GM12878 (cell line): Measurements from ENCODE around the gene RAPGEF1. TPM values are rescaled to one million over a fixed set of nuclear protein-coding genes. Genes with fewer than 3 reads are reported as not detected.

Source experiments
- ATAC-seq: fragments of 200-7000 bp; cut with Tn5 transposase; 3 replicates; pipeline ENCODE4 v1.9.1; 2020; ENCODE audit warnings: mild to moderate bottlenecking, moderate library complexity
- BruUV-seq: library from RNA; stranded (reverse); fragments of 400-500 nt; replicated peaks from 2 replicates; lab custom pipeline; 2021; lab: Mats Ljungman, UMichigan
- CTCF ChIA-PET: fragments of 300-600 bp; sonication (Branson Sonifier 250); formaldehyde crosslinking; extraction: SDS; loops from one replicate; lab custom pipeline; 2021; ENCODE audit warnings: inconsistent platforms; lab: Yijun Ruan, JAX
- POLR2A ChIA-PET: fragments of 350-600 bp; formaldehyde crosslinking; extraction: SDS; loops from one replicate; lab custom pipeline; 2021; ENCODE audit warnings: inconsistent platforms; lab: Charles Lee
- RAD21 ChIA-PET: fragments of 300-600 bp; sonication (Branson Sonifier 250); formaldehyde crosslinking; loops from one replicate; lab custom pipeline; 2023; ENCODE audit warnings: antibody characterized with exemption; ENCODE audit not compliant: unreplicated experiment; lab: Charles Lee
- SMC1A ChIA-PET: fragments of 300-600 bp; sonication (Branson Sonifier 250); formaldehyde crosslinking; loops from one replicate; lab custom pipeline; 2023; ENCODE audit not compliant: unreplicated experiment, uncharacterized antibody; lab: Charles Lee
- DNase-seq: peaks from one replicate; pipeline ENCODE4 v3.0.0-alpha.2; 2011; ENCODE audit warnings: low read depth, low spot score
- FAIRE-seq: peaks from 3 replicates; lab custom pipeline; 2011; peaks lifted over from hg19 to GRCh38; lab: Jason Lieb, UNC
- H2AFZ ChIP-seq: 2 replicates; pipeline ENCODE4 v1.6.0; 2011; ENCODE audit warnings: low read depth, low read length, control low read depth; ENCODE audit not compliant: control insufficient read depth
- H3K27ac ChIP-seq: 2 replicates; pipeline ENCODE4 v1.5.1; 2011; ENCODE audit warnings: control low read depth; ENCODE audit not compliant: control insufficient read depth, insufficient read depth
- H3K27me3 ChIP-seq, 2 experiments: replicated peaks in 1 of 2; 2 replicates each; pipeline versions ENCODE4 v1.6.0 to v1.6.1; 2011; ENCODE audit warnings: low read length in 1 of 2; ENCODE audit not compliant: control insufficient read depth in 2 of 2, insufficient read depth in 2 of 2
- H3K36me3 ChIP-seq, 2 experiments: 2 replicates each; pipeline ENCODE4 v1.5.1; 2011; ENCODE audit warnings: low read length in 1 of 2; ENCODE audit not compliant: control insufficient read depth in 2 of 2, insufficient read depth in 2 of 2
- H3K4me1 ChIP-seq: 2 replicates; pipeline ENCODE4 v1.6.1; 2011; ENCODE audit warnings: mild to moderate bottlenecking, low read length, moderate library complexity, mixed read lengths; ENCODE audit not compliant: control insufficient read depth, insufficient read depth
- H3K4me2 ChIP-seq: 2 replicates; pipeline ENCODE4 v1.6.0; 2011; ENCODE audit warnings: control low read depth; ENCODE audit not compliant: control insufficient read depth, insufficient read depth
- H3K4me3 ChIP-seq: fragments of 200-600 bp; sonication (generic); 2 replicates; pipeline ENCODE4 v1.5.1; 2016
- H3K79me2 ChIP-seq: 2 replicates; pipeline ENCODE4 v1.6.0; 2011; ENCODE audit warnings: low read length; ENCODE audit not compliant: control insufficient read depth, insufficient read depth
- H3K9ac ChIP-seq: 2 replicates; pipeline ENCODE4 v1.8.0; 2011; ENCODE audit warnings: low read length, control low read depth, mixed read lengths; ENCODE audit not compliant: control insufficient read depth, insufficient read depth
- H3K9me3 ChIP-seq: replicated peaks from 3 replicates; pipeline ENCODE4 v1.5.1; 2011; ENCODE audit warnings: mild to moderate bottlenecking, low read length; ENCODE audit not compliant: control insufficient read depth, insufficient read depth
- H4K20me1 ChIP-seq: 2 replicates; pipeline ENCODE4 v1.6.0; 2011; ENCODE audit not compliant: control insufficient read depth, insufficient read depth
- BCL11A ChIP-seq: IDR thresholded peaks from 2 replicates; pipeline ENCODE4 v1.6.1; 2011; ENCODE audit warnings: low read depth, low read length
- BHLHE40 ChIP-seq, 2 experiments: fragments of 450-650 bp in 1 of 2; IDR thresholded peaks; 2 replicates each; pipeline ENCODE4 v1.6.1; 2011 to 2017; ENCODE audit warnings: low read depth in 2 of 2, borderline replicate concordance in 1 of 2, improper control_type of control experiment in 1 of 2, low read length in 1 of 2, mild to moderate bottlenecking in 1 of 2
- EZH2 ChIP-seq: IDR thresholded peaks from 2 replicates; pipeline ENCODE4 v1.6.1; 2012; ENCODE audit warnings: low read depth, mild to moderate bottlenecking, control low read depth, inconsistent platforms, low read length, borderline replicate concordance; ENCODE audit not compliant: control insufficient read depth
- FOXM1 ChIP-seq: IDR thresholded peaks from 2 replicates; pipeline ENCODE4 v1.6.1; 2012; ENCODE audit warnings: low read depth, mild to moderate bottlenecking, inconsistent platforms, low read length, moderate library complexity
- PAX5 ChIP-seq: IDR thresholded peaks from 2 replicates; pipeline ENCODE4 v1.6.1; 2011; ENCODE audit warnings: low read depth, low read length, borderline replicate concordance
- POLR2A ChIP-seq: IDR thresholded peaks from 2 replicates; pipeline ENCODE4 v1.6.1; 2011; ENCODE audit warnings: low read depth, mild to moderate bottlenecking, low read length
- POU2F2 ChIP-seq: IDR thresholded peaks from 3 replicates; pipeline ENCODE4 v1.6.1; 2011; ENCODE audit warnings: low read depth, mild to moderate bottlenecking, low read length, borderline replicate concordance
- SMAD5 ChIP-seq: IDR thresholded peaks from 2 replicates; pipeline ENCODE4 v1.6.1; 2016; ENCODE audit warnings: antibody characterized with exemption, low read depth
- TCF3 ChIP-seq: IDR thresholded peaks from 2 replicates; pipeline ENCODE4 v1.6.1; 2012; ENCODE audit warnings: low read depth, mild to moderate bottlenecking, low read length, borderline replicate concordance; ENCODE audit not compliant: insufficient read depth
- ZSCAN29 ChIP-seq: fragments of 450-650 bp; IDR thresholded peaks from 2 replicates; pipeline ENCODE4 v1.6.1; 2017; ENCODE audit warnings: mild to moderate bottlenecking, moderate library complexity
- WGBS: methylation state at CpG from one replicate; pipeline ENCODE4 v1.1.6; 2016; ENCODE audit warnings: low lambda C conversion rate; ENCODE audit not compliant: insufficient replicate concordance, insufficient coverage; ENCODE audit errors: missing lambda C conversion rate; 5-methylcytosine and 5-hydroxymethylcytosine counted together
- in situ Hi-C: fragments of 300-500 bp; cut with MboI; formaldehyde crosslinking; loops from 9 replicates; pipeline ENCODE4 v1.14.3; 2018; ENCODE audit warnings: mixed read lengths
- intact Hi-C: fragments of 100-400 bp; cut with micrococcal nuclease; formaldehyde crosslinking; loops from one replicate; pipeline ENCODE4 v1.14.2; 2022; ENCODE audit not compliant: unreplicated experiment
- polyA plus RNA-seq, 11 experiments: library from polyadenylated mRNA; depleted of rRNA in 4 of 11; unstranded in 6 of 11; stranded (reverse) in 5 of 11; fragments of >200 nt; fragmentation: Nextera tagmentation in 4 of 11; fragmentation: Illumina TruSeq in 1 of 11; extraction: Ambion mirVana in 4 of 11; extraction: Trizol in 1 of 11; gene quantifications; 1 replicate in 1 of 11; 2 replicates in 10 of 11; pipeline versions ENCODE4 v1.2.1 to v1.2.3, GENCODE V29; 2011 to 2016; ENCODE audit warnings: inconsistent platforms in 2 of 11, missing spikeins in 2 of 11, low read depth in 1 of 11
- total RNA-seq, 4 experiments: library from RNA; depleted of rRNA in 3 of 4; stranded (reverse); fragments of >200 nt in 3 of 4; fragmentation: Illumina TruSeq in 1 of 4; extraction: Trizol in 1 of 4; gene quantifications; 2 replicates each; pipeline versions ENCODE4 v1.2.1 to v1.2.3, GENCODE V29; 2013 to 2021
- TF ChIP-seq, protein P1 (sequence below): fragments of 450-650 bp; IDR thresholded peaks from 2 replicates; pipeline ENCODE4 v1.6.1; 2017; ENCODE audit warnings: mild to moderate bottlenecking, moderate library complexity
- TF ChIP-seq, protein P2 (sequence below): fragments of 450-650 bp; IDR thresholded peaks from 2 replicates; pipeline ENCODE4 v1.6.1; 2018; ENCODE audit warnings: borderline replicate concordance, mild to moderate bottlenecking; ENCODE audit not compliant: partially characterized antibody
- TF ChIP-seq, protein P3 (sequence below): IDR thresholded peaks from 2 replicates; pipeline ENCODE4 v1.6.1; 2012; ENCODE audit warnings: low read depth, low read length, improper control_type of control experiment
- TF ChIP-seq, protein P4 (sequence below): IDR thresholded peaks from 2 replicates; pipeline ENCODE4 v1.6.1; 2012; ENCODE audit warnings: low read depth, low read length, improper control_type of control experiment

RAPGEF1 gene
- total and polyA plus RNA-seq, 10 of the 15 experiments (the other 5 are each of a cell fraction or from before 2014, with no cell fraction given) = 0.42 to 113 (median 45.9) TPM

DNA sequence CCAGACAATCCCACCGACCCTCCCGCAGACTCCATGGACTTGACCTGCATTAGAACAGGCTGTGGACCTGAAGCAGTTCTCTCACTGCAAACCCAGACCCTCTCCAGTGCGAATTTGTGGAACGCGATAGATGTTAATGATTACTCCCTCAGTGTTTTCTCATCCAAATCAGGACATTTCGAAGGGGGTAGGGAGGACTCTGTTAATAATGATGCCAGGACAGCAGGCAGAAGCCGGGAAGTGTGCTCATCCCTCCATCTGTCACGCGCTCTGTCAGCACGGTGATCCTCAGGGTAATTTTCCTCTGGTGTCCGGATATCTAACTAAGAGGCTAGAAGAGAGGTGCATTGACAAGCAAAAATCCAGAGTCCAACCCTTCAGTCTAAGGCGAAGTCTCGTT lies 18.8 kb downstream of the RAPGEF1 start (continued):
- no peak for TF ChIP-seq FOXM1
- TF ChIP-seq POU2F2 = no peak
- no peak for TF ChIP-seq ZSCAN29

DNA sequence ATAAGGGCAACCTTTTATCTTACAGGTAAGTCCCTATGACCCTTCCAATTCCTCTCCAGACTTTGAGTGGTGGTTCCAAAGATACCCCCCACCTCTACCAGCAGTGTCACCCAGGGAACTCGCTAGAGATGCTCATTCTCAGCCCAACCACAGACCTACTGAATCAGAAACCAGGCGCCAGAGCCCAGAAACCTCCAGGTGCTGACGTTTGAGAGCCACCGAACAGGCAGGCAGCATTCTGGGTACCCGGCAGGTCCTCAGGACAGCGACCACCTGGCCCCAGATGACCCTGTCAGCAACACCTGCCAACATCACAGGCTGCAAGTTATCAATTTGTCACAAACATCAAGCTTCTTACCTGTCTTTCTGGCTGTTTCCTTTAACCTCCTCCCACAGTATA lies 19.5 kb downstream of the RAPGEF1 start:
- H3K79me2 ChIP-seq = peaks cover 90% of the 10 kb centered on the region
- 2% methylated on average over 6 of the region's 6 CpGs for WGBS
- peaks cover 11 to 13% of the 10 kb centered on the region in 2 experiments for H3K36me3 ChIP-seq
- H3K9me3 ChIP-seq = no peaks in the 10 kb centered on the region
- SMC1A ChIA-PET = interaction anchor here (1.1 to 21.2 kb wide), 9 partner anchors 11 to 98 kb away, joined by 3 to 416 read pairs (median 10); no protein-coding TSS in a partner anchor
- FAIRE-seq (no peak), DNase-seq (no peak), ATAC-seq (peak; percentile 78)
- peak overlapping the region; percentile 32 for H3K4me2 ChIP-seq
- BruUV-seq = TSS peak; percentile 24
- CTCF ChIA-PET = interaction anchor here (1.0 to 1.6 kb wide), 3 partner anchors 10 to 43 kb away, joined by 3 to 11 read pairs (median 3); no protein-coding TSS in a partner anchor
- RAD21 ChIA-PET = interaction anchor here (0.5 to 4.6 kb wide), 9 partner anchors 8 to 98 kb away, joined by 3 to 46 read pairs (median 10); partner anchors contain the start of gene RAPGEF1
- intact Hi-C loops = no loop called here
- no peaks in the 10 kb centered on the region for H3K27me3 ChIP-seq
- H3K27ac ChIP-seq = peak overlapping the region; percentile 87
- no peak overlapping the region for H3K9ac ChIP-seq
- no peak overlapping the region for H2AFZ ChIP-seq
- no peaks in the 10 kb centered on the region for H4K20me1 ChIP-seq
- H3K4me3 ChIP-seq = 0 out of 2 replicates have a peak overlapping the region, but pooled peaks have one; percentile 9
- peaks cover 53% of the 10 kb centered on the region for H3K4me1 ChIP-seq
- in situ Hi-C loops = loop anchor here (10.0 to 25.0 kb wide), 2 partner anchors 456 to 1683 kb away; partner anchors contain the start of gene FNBP1
- POLR2A ChIA-PET = interaction anchor here (1.8 to 2.5 kb wide), 3 partner anchors 10 to 42 kb away, joined by 11 to 34 read pairs (median 15); no protein-coding TSS in a partner anchor
- 0 out of 2 replicates have a peak, but pooled peaks have one; percentile 17 for TF ChIP-seq PAX5
- TF ChIP-seq, protein P1, sequence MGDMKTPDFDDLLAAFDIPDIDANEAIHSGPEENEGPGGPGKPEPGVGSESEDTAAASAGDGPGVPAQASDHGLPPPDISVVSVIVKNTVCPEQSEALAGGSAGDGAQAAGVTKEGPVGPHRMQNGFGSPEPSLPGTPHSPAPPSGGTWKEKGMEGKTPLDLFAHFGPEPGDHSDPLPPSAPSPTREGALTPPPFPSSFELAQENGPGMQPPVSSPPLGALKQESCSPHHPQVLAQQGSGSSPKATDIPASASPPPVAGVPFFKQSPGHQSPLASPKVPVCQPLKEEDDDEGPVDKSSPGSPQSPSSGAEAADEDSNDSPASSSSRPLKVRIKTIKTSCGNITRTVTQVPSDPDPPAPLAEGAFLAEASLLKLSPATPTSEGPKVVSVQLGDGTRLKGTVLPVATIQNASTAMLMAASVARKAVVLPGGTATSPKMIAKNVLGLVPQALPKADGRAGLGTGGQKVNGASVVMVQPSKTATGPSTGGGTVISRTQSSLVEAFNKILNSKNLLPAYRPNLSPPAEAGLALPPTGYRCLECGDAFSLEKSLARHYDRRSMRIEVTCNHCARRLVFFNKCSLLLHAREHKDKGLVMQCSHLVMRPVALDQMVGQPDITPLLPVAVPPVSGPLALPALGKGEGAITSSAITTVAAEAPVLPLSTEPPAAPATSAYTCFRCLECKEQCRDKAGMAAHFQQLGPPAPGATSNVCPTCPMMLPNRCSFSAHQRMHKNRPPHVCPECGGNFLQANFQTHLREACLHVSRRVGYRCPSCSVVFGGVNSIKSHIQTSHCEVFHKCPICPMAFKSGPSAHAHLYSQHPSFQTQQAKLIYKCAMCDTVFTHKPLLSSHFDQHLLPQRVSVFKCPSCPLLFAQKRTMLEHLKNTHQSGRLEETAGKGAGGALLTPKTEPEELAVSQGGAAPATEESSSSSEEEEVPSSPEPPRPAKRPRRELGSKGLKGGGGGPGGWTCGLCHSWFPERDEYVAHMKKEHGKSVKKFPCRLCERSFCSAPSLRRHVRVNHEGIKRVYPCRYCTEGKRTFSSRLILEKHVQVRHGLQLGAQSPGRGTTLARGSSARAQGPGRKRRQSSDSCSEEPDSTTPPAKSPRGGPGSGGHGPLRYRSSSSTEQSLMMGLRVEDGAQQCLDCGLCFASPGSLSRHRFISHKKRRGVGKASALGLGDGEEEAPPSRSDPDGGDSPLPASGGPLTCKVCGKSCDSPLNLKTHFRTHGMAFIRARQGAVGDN = peak; percentile 73; the same call in 1 of the 2 replicates
- no peak for TF ChIP-seq BHLHE40 (IDR thresholded peaks at IDR 0.05; ENCODE audit: borderline replicate concordance in 1 of 2, low read depth in 2 of 2, low read length in 1 of 2)
- no peak for TF ChIP-seq EZH2
- no peak for TF ChIP-seq SMAD5
- TF ChIP-seq, protein P2, sequence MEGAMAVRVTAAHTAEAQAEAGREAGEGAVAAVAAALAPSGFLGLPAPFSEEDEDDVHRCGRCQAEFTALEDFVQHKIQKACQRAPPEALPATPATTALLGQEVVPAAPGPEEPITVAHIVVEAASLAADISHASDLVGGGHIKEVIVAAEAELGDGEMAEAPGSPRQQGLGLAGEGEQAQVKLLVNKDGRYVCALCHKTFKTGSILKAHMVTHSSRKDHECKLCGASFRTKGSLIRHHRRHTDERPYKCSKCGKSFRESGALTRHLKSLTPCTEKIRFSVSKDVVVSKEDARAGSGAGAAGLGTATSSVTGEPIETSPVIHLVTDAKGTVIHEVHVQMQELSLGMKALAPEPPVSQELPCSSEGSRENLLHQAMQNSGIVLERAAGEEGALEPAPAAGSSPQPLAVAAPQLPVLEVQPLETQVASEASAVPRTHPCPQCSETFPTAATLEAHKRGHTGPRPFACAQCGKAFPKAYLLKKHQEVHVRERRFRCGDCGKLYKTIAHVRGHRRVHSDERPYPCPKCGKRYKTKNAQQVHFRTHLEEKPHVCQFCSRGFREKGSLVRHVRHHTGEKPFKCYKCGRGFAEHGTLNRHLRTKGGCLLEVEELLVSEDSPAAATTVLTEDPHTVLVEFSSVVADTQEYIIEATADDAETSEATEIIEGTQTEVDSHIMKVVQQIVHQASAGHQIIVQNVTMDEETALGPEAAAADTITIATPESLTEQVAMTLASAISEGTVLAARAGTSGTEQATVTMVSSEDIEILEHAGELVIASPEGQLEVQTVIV = no peak
- TF ChIP-seq, protein P3, sequence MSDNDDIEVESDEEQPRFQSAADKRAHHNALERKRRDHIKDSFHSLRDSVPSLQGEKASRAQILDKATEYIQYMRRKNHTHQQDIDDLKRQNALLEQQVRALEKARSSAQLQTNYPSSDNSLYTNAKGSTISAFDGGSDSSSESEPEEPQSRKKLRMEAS = no peak
- TF ChIP-seq POLR2A = 0 out of 2 replicates have a peak, but pooled peaks have one; percentile 24
- TF ChIP-seq, protein P4, sequence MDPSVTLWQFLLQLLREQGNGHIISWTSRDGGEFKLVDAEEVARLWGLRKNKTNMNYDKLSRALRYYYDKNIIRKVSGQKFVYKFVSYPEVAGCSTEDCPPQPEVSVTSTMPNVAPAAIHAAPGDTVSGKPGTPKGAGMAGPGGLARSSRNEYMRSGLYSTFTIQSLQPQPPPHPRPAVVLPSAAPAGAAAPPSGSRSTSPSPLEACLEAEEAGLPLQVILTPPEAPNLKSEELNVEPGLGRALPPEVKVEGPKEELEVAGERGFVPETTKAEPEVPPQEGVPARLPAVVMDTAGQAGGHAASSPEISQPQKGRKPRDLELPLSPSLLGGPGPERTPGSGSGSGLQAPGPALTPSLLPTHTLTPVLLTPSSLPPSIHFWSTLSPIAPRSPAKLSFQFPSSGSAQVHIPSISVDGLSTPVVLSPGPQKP = no peak
- TF ChIP-seq BCL11A = no peak
- peak; percentile 82 for TF ChIP-seq TCF3
